ENCODE results near the gene C20orf202. TPM values are rescaled to one million over a fixed set of nuclear protein-coding genes. Genes with fewer than 3 reads are reported as not detected.

C20orf202 gene
- total RNA-seq, 1 experiment from 2014 or later, result 0.22 TPM

DNA sequence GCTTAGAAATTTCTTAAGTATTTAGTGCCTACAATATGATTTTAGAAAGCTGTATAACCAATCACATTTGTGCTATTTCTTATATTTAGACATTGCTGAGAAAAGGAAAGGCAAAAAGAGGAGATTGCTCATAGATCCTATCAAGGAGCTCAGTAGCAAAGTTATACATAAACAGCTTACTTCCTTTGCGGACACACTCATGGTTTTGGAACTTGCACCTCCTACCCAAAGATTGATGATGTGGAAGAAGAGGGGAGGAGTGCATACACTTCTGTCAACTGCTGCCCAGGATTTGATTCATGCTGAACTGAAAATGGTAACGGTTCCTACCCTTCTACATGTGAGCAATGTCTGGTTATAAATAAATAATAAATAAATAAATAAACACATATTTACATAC is 39.3 kb downstream of the C20orf202 start (continued):
- no peak for TF ChIP-seq ZNF512 (CRISPR knock-in tag; IDR thresholded peaks at IDR 0.05; ENCODE audit: borderline replicate concordance)
- TF ChIP-seq IRF2 (CRISPR knock-in tag; IDR thresholded peaks at IDR 0.05; ENCODE audit: borderline replicate concordance, low read depth), result no peak
- TF ChIP-seq ATF1 (CRISPR knock-in tag; IDR thresholded peaks at IDR 0.05), result no peak

DNA sequence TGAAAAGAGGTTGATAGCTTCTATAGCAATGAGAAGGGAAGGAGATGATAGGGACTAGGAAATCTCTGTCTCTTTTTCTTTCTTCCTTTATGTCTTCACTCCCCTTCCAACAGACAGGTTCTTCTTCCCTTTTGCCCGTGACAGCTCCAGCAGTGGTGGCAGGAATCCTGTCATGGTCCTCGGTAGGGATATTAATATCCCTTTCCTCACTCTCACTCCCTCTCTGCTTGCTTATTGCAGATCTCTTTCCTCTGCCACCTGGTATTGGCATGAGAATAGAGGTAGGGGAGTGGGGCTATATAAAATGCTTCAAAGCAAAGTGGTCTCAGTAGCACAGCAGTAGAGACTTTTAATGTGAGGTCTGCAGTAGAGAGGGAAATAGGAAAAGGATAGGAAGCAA is 42.3 kb downstream of the C20orf202 start:
- no peak overlapping the region for H3K27ac Mint-ChIP-seq
- no peak overlapping the region for H3K4me3 Mint-ChIP-seq
- peaks cover 16% of the 10 kb centered on the region for H3K27me3 Mint-ChIP-seq (ENCODE audit: low read depth)
- POLR2A ChIA-PET, result no interaction called here
- peaks cover 2% of the 10 kb centered on the region; the same call in 1 of the 2 replicates for H3K36me3 Mint-ChIP-seq
- TF ChIP-seq NR3C1 (CRISPR knock-in tag; conservative IDR thresholded peaks at IDR 0.05; ENCODE audit: low read depth) (no peak), CBFB (CRISPR knock-in tag; IDR thresholded peaks at IDR 0.05; ENCODE audit: low read depth) (no peak), TCF7 (CRISPR knock-in tag; IDR thresholded peaks at IDR 0.05; ENCODE audit: low read depth) (no peak), MAX (CRISPR knock-in tag; IDR thresholded peaks at IDR 0.05) (no peak)
- ATAC-seq (no peak), DNase-seq (ENCODE audit: low spot score) (no peak)
- CTCF ChIA-PET, result no interaction called here
- peaks cover 4% of the 10 kb centered on the region for H3K9me3 Mint-ChIP-seq
- no peaks in the 10 kb centered on the region for H3K4me1 Mint-ChIP-seq

DNA sequence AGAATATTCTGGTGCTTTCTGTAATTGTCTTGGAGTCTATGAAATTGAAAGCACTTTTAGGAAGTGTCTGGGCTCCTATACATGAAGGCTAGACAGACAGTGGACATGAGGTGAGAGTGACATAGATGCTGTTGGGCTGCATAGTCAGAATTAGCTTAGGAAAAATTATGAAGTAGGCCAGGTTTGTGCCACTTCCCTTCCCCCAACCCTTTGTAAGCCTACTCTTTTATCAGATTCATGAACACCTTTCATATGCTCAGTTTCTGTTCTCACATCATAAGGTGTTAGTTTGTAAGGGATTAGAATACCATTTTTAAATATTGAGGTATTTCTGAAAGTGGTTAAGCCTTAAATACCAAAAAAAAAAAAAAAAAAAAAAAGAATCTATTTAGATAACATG is 44.4 kb downstream of the C20orf202 start:
- DNase-seq (ENCODE audit: low spot score), result no peak
- H3K4me1 Mint-ChIP-seq, result no peaks in the 10 kb centered on the region
- H3K9me3 Mint-ChIP-seq, result peaks cover 10% of the 10 kb centered on the region
- no peak overlapping the region for H3K4me3 Mint-ChIP-seq
- H3K27ac Mint-ChIP-seq, result no peak overlapping the region
- POLR2A ChIA-PET, result no interaction called here
- H3K27me3 Mint-ChIP-seq (ENCODE audit: low read depth), result peaks cover 13% of the 10 kb centered on the region
- peaks cover 2% of the 10 kb centered on the region; the same call in 1 of the 2 replicates for H3K36me3 Mint-ChIP-seq
- no peak for ATAC-seq
- CTCF ChIA-PET, result no interaction called here
- no peak for TF ChIP-seq FOXP1 (CRISPR knock-in tag; IDR thresholded peaks at IDR 0.05; ENCODE audit: borderline replicate concordance)
- no peak for TF ChIP-seq ATF3 (CRISPR knock-in tag; conservative IDR thresholded peaks at IDR 0.05)
- no peak for TF ChIP-seq ATF6 (CRISPR knock-in tag; IDR thresholded peaks at IDR 0.05)
- TF ChIP-seq, protein P1, sequence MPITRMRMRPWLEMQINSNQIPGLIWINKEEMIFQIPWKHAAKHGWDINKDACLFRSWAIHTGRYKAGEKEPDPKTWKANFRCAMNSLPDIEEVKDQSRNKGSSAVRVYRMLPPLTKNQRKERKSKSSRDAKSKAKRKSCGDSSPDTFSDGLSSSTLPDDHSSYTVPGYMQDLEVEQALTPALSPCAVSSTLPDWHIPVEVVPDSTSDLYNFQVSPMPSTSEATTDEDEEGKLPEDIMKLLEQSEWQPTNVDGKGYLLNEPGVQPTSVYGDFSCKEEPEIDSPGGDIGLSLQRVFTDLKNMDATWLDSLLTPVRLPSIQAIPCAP (CRISPR knock-in tag; IDR thresholded peaks at IDR 0.05), result no peak
- TF ChIP-seq, protein P2, sequence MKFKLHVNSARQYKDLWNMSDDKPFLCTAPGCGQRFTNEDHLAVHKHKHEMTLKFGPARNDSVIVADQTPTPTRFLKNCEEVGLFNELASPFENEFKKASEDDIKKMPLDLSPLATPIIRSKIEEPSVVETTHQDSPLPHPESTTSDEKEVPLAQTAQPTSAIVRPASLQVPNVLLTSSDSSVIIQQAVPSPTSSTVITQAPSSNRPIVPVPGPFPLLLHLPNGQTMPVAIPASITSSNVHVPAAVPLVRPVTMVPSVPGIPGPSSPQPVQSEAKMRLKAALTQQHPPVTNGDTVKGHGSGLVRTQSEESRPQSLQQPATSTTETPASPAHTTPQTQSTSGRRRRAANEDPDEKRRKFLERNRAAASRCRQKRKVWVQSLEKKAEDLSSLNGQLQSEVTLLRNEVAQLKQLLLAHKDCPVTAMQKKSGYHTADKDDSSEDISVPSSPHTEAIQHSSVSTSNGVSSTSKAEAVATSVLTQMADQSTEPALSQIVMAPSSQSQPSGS (CRISPR knock-in tag; IDR thresholded peaks at IDR 0.05; ENCODE audit: borderline replicate concordance, low read depth), result no peak
- no peak for TF ChIP-seq ZNF232 (CRISPR knock-in tag; IDR thresholded peaks at IDR 0.05)
- TF ChIP-seq, protein P3, sequence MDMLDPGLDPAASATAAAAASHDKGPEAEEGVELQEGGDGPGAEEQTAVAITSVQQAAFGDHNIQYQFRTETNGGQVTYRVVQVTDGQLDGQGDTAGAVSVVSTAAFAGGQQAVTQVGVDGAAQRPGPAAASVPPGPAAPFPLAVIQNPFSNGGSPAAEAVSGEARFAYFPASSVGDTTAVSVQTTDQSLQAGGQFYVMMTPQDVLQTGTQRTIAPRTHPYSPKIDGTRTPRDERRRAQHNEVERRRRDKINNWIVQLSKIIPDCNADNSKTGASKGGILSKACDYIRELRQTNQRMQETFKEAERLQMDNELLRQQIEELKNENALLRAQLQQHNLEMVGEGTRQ (CRISPR knock-in tag; IDR thresholded peaks at IDR 0.05), result no peak
- TF ChIP-seq TEAD4 (CRISPR knock-in tag; IDR thresholded peaks at IDR 0.05), result no peak
- no peak for TF ChIP-seq AR (CRISPR knock-in tag; IDR thresholded peaks at IDR 0.05)
- TF ChIP-seq NFATC4 (CRISPR knock-in tag; IDR thresholded peaks at IDR 0.05), result no peak
- no peak for TF ChIP-seq ZNF396 (CRISPR knock-in tag; IDR thresholded peaks at IDR 0.05; ENCODE audit: borderline replicate concordance)
- TF ChIP-seq ZNF263 (CRISPR knock-in tag; IDR thresholded peaks at IDR 0.05; ENCODE audit: low read depth), result no peak
- no peak for TF ChIP-seq HMGA2 (CRISPR knock-in tag; IDR thresholded peaks at IDR 0.05)
- TF ChIP-seq RELA (CRISPR knock-in tag; IDR thresholded peaks at IDR 0.05; ENCODE audit: borderline replicate concordance), result no peak

Measured in WTC11 (cell line).